Bronchial epithelial cell (primary cell): ENCODE measurements around the gene CFAP410. TPM values are rescaled to one million over a fixed set of nuclear protein-coding genes. Genes with fewer than 3 reads are reported as not detected.

ENCODE experiments used
- DNase-seq: peaks from one replicate; pipeline ENCODE4 v3.0.0-alpha.2; 2010; ENCODE audit warnings: low read depth
- FAIRE-seq: peaks from 2 replicates; lab custom pipeline; 2011; peaks lifted over from hg19 to GRCh38; lab: Jason Lieb, UNC
- H3K27me3 ChIP-seq: 2 replicates; pipeline ENCODE4 v1.5.1; 2011; ENCODE audit warnings: low read length; ENCODE audit not compliant: control insufficient read depth, insufficient read depth
- H3K36me3 ChIP-seq: 2 replicates; pipeline ENCODE4 v1.5.1; 2011; ENCODE audit warnings: low read length; ENCODE audit not compliant: control insufficient read depth, insufficient read depth
- H3K4me3 ChIP-seq: 2 replicates; pipeline ENCODE4 v1.5.1; 2011; ENCODE audit warnings: mild to moderate bottlenecking, low read depth, low read length, control low read depth
- total RNA-seq: library from RNA; depleted of rRNA; stranded (reverse); fragments of >200 nt; gene quantifications from 2 replicates; pipeline ENCODE4 v1.2.1, GENCODE V29; 2014
- TF ChIP-seq, protein P1 (sequence below): IDR thresholded peaks from 2 replicates; pipeline ENCODE4 v1.5.1; 2011; ENCODE audit warnings: mild to moderate bottlenecking, moderate library complexity, low read length, control low read depth, inconsistent platforms; ENCODE audit not compliant: insufficient read depth, severe bottlenecking

CFAP410 gene
- total RNA-seq, 1 donor from 2014 or later: 6.1 TPM

DNA sequence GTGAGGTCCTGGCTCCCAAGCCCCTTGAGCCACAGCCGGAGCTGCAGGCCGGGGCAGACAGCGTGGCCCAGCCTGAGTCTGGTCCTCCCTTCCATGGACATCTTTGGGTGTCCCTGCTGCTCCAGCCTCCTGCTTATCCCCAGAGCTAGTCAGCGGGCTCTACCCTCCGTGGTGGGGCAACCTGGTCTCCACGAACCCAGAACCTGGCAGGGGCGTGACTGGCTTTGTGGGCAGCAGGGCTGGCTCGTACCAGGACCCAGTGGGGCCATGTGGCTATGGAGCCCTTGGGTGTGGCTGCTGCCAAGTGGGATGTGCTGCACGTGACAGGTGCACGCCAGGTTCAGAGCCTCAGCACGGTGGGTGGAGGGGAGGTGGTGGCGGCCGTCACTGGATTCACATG is 18.3 kb downstream of the CFAP410 start:
- TF ChIP-seq, protein P1, sequence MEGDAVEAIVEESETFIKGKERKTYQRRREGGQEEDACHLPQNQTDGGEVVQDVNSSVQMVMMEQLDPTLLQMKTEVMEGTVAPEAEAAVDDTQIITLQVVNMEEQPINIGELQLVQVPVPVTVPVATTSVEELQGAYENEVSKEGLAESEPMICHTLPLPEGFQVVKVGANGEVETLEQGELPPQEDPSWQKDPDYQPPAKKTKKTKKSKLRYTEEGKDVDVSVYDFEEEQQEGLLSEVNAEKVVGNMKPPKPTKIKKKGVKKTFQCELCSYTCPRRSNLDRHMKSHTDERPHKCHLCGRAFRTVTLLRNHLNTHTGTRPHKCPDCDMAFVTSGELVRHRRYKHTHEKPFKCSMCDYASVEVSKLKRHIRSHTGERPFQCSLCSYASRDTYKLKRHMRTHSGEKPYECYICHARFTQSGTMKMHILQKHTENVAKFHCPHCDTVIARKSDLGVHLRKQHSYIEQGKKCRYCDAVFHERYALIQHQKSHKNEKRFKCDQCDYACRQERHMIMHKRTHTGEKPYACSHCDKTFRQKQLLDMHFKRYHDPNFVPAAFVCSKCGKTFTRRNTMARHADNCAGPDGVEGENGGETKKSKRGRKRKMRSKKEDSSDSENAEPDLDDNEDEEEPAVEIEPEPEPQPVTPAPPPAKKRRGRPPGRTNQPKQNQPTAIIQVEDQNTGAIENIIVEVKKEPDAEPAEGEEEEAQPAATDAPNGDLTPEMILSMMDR: no peak
- no peaks in the 10 kb centered on the region for H3K27me3 ChIP-seq
- FAIRE-seq (no peak), DNase-seq (no peak)
- H3K4me3 ChIP-seq: no peak overlapping the region
- H3K36me3 ChIP-seq: peaks cover 40% of the 10 kb centered on the region

DNA sequence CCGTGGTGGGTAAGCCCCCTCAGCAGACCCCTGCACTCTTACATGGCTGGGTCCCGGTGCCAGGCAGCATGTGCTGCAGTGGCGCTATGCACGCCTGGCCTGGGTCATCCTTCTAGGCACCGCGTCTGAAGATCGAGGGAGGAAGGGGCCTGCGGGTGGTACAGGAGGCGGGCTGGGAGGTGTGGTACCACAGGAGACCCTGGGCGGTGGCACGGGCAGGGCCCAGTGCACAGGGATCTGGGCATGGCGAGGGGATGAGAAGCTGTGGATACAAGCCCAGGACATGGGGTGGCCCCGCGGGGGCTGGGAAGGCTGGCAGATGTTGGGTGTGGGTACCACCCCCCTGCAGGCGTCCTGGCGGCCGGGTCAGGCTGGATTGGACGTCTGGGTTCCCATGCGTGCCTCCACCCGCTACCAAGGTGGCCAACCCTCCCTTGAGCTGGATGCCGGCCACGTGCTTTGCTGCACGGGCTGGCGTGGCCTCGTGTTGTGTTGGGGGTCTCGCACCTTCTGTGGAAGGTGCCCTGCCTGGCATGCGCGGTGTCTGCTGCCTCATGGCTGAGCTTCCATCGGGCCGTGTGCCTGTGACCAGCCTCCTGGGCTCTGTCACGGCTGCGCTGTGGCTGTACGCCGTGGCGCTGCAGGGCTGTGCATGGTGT is 19.7 kb downstream of the CFAP410 start:
- TF ChIP-seq, protein P1: no peak
- FAIRE-seq (no peak), DNase-seq (no peak)
- H3K4me3 ChIP-seq: no peak overlapping the region
- H3K36me3 ChIP-seq: peaks cover 41% of the 10 kb centered on the region
- no peaks in the 10 kb centered on the region for H3K27me3 ChIP-seq

DNA sequence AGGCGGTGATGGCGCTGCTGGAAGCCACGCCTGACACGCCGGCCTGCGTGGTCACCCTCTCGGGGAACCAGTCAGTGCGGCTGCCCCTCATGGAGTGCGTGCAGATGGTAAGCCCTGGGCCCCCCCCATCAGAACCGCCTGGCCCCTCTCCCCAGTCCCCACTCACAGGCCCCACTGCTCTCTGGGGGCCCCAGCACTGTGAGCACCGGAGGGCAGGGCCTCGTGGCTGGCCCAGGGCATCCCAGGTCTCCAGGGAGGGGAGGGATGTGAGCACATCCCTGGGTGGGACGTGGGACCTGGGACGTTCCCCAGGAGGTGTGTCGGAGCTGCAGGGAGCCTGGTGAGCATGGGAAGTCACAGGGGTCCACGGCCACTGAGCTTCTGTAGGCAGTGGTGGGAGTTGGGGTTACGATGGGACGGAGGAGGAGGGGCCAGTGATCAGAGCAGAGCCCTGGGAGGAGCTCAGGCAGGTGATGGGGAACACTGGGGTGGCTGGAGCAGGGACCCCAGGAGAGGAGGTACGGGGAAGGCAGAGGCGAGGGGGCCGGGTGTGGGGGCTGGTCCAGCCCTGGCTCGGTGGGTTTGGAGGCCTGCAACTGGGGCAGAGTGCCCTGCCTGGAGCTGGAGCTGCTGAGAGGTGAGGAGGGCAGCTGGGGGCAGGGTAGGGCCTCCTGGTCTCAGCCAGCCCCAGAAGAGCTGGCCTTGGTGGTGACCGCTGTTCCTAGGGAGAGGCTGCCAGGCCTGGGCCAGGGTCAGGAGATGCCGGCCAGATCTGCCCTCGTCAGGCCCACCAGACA is 20.5 kb downstream of the CFAP410 start:
- peaks cover 36% of the 10 kb centered on the region for H3K36me3 ChIP-seq
- TF ChIP-seq, protein P1: no peak
- H3K4me3 ChIP-seq: no peak overlapping the region
- FAIRE-seq (no peak), DNase-seq (no peak)
- no peaks in the 10 kb centered on the region for H3K27me3 ChIP-seq

DNA sequence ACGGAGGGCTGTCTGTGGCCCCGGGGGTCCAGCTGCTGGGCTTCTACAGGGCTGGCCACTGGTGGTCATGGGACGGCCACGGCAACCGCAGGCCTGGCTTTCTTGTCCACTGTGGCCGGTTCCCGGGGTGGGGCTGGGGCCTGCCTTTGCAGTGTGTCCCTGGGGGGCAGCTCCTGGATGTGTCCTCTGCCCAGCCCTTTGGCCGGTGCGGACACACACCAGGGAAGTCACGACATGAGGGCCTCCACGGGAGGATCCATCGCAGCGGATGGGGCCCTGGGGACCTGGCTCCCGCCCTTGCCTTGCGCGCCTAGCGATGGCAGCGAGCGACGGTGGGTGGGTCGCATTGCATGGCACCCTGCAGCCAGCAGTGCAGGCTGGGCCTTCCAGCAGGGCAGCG is 21.3 kb downstream of the CFAP410 start:
- TF ChIP-seq, protein P1: no peak
- DNase-seq (no peak), FAIRE-seq (no peak)
- Histone ChIP-seq H3K27me3 (no peaks in the 10 kb centered on the region), H3K36me3 (peaks cover 41% of the 10 kb centered on the region), H3K4me3 (no peak overlapping the region)

DNA sequence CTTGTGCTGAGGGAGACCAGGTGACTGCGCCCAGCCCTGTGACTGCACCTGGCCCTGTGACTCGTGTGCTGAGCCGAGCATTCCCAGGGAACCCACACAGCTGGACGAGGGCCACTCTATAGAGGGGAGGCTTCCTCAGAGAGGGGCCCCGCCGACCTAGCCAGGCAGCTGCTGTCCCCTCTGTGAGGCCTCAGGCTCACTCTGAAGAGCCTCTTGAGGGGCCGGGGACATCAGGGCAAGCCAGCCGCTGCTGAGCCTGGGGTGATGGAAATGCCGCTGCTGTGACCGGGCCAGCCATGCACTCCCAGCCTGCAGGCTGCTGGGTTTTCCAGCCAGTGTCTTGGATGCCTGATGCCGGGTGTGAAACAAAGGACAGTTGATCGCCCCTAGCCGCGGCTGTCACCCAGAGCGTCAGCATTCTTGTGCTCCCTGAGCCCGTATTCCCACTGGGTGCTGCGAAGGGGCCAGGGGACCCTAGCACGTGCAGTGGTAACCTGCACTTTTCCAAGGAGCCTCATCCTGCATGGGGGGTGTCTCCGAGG is 21.9 kb downstream of the CFAP410 start:
- FAIRE-seq (no peak), DNase-seq (no peak)
- TF ChIP-seq, protein P1: no peak
- peaks cover 44% of the 10 kb centered on the region for H3K36me3 ChIP-seq
- no peak overlapping the region for H3K4me3 ChIP-seq
- H3K27me3 ChIP-seq: no peaks in the 10 kb centered on the region
